NCI-H2107 treated with DMSO at 0.1 percent for 48 hours (cell line): ENCODE measurements around the gene KATNAL2.
A peak's percentile ranks its signal among the peaks of the same experiment; 100 is the strongest.

Source experiments
- DNase-seq: peaks from one replicate; lab custom pipeline; 2025; ENCODE audit not compliant: unreplicated experiment; lab: John Stamatoyannopoulos, UW

The KATNAL2 gene, protein sequence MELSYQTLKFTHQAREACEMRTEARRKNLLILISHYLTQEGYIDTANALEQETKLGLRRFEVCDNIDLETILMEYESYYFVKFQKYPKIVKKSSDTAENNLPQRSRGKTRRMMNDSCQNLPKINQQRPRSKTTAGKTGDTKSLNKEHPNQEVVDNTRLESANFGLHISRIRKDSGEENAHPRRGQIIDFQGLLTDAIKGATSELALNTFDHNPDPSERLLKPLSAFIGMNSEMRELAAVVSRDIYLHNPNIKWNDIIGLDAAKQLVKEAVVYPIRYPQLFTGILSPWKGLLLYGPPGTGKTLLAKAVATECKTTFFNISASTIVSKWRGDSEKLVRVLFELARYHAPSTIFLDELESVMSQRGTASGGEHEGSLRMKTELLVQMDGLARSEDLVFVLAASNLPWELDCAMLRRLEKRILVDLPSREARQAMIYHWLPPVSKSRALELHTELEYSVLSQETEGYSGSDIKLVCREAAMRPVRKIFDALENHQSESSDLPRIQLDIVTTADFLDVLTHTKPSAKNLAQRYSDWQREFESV

GRCh38 chr18:46917108-46917802, at the start of gene KATNAL2, which contains the start of gene PIAS2:
KATNAL2 (plus strand) TSS chr18:46917602; CDS start chr18:46946873, 29,271 bp downstream.
PIAS2 (minus strand) TSS chr18:46917507; CDS start chr18:46917345, 162 bp downstream.
- DNase-seq, result peak; percentile 77

- no peak for DNase-seq
Observed at GRCh38 chr18:46868169-46868921, 49.1 kb upstream of the KATNAL2 start.

DNA sequence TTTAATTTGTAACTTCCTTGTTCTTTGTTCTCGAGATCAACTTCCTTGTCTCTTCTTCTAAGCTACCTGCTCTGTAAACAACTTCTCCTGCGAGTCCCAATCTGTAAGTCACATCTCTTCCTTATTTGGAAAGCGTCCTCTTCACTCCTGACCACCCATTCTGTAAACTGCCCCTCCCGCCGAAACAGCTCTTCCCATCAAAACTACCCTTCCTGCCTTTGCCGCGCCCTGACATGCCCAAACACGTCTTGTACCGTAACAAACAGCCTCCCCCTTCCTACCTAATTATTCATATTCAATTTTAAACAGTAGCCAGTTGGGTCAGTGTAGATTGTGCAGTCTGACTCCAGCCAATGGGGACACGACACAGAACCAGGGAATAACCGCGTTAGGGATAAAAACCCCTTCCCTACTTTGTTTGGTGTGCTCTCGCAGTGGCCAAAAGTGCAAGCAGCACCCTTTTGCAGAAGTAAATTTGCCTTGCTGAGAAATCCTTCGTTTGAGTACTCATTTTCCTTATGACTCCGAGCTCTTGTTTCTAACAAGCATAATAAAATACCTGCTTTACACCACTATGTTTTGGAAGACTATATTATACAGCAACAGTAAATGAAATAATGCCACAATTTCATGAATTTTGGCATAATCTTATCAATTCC, 39.9 kb upstream of the KATNAL2 start:
- DNase-seq, result no peak

- no peak for DNase-seq
Observed at GRCh38 chr18:46883180-46883579, 34.2 kb upstream of the KATNAL2 start.

GRCh38 chr18:46886893-46887292, 30.5 kb upstream of the KATNAL2 start:
- DNase-seq, result no peak

GRCh38 chr18:46888965-46889364, 28.4 kb upstream of the KATNAL2 start:
- DNase-seq, result no peak

DNA sequence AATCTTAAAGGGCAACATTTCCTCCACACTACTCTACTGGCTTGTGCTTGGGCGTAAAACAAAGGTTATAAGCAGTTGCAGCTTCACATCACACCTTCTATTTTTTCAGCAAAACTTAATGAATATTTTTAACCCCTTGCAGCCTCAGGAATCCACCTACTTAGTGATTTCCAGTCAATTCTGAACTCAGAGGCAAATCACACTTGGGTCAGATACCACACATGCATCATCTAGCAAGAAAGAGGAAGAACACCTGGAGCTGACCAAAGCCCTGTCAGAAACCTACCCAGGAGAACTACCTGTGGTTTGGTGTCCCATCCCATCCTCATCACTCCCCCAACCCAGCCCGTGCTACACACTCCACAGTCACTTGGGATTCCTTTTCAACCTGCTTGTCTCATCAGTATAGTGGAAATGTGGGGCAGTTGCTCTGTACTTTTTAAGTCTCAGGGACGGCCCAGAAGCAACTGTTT, 25.6 kb upstream of the KATNAL2 start:
- DNase-seq, result no peak

GRCh38 chr18:46892842-46893241, 24.6 kb upstream of the KATNAL2 start:
- DNase-seq, result no peak

GRCh38 chr18:46893360-46893759, 24.0 kb upstream of the KATNAL2 start:
- DNase-seq, result no peak

DNA sequence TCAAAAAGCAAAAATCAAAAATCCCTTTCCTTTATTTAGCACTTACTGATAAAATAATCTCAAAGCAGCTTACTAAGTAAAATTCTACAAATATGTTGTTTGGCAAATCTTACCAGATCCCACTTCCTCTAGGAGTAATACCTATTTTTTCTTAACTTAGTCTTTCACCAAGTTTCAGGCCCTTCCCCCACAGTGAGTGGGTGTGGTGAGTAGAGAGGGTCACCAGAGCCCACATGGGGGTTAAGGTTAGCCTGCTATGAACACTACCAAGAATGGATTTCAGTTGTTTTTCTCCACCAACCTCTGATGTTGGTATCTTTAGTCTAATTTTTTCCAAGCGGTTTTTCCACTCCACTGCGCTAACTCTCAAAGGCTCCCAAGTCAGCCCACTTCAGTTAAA, 23.3 kb upstream of the KATNAL2 start:
- no peak for DNase-seq

DNA sequence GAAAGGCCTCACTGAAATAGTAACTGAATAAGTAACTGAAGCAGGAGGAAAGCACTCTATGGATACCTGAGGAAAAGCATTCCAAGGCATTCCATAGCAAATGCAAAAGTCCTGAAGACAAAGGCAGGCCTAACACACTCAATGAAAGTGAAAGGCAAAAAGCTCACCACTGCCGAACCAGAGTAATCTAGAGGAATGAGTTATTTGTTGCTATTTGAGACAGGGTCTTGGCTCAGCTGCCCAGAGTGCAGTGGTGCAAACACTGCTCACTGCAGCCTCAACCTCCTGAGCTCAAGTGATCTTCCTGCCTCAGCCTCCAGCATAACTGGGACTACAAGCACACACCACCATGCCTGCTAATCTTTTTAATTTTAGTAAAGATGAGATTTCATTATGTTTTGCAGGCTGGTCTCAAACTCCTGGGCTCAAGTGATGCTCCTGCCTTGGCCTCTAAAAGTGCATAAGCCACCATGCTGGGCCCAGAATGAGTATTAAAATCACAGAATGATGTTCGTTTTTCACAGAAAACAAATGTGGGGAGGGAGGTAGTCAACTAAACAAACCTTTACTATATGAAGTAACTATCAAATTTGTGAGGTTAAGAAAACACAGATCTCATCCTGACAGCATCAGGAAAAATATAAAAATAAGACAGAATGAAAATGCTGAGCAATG, 18.0 kb upstream of the KATNAL2 start:
- no peak for DNase-seq

DNA sequence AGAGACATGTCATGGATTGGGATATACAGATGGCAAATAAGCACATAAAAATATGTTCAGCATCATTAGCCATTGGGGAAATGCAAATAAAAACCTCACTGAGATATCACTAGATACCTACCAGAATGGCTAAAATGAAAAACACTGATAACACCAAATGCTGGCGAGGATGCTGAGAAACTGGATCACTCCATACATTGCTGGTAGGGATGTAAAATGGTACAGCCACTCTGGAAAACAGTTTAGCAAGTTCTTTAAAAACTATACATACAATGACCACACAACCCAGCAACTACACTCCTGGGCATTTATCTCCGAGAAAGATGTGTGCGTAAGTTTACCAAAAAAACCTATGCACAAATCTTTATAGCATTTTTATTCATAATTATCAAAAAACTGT, 14.0 kb upstream of the KATNAL2 start:
- DNase-seq, result no peak

GRCh38 chr18:46909497-46909896, 7.9 kb upstream of the KATNAL2 start:
- no peak for DNase-seq

DNA sequence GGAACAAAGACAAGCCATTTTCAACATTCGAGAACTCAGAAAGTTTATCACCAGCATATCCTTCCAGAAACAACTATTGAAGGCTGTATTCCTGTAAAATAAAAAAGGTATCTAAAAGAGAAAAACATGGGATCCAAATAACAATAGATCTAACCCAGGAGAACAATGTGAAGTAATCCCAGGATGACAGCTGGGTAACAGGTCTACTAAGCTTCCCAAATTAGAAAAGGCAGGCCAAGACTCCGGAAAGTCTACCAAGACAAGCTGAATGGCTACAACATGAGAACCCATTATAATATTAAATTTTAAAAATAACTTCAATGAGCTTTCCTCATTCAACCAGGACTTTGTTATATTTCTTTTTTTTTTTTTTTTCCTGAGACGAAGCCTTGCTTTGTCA, 6.5 kb upstream of the KATNAL2 start:
- DNase-seq, result no peak

DNA sequence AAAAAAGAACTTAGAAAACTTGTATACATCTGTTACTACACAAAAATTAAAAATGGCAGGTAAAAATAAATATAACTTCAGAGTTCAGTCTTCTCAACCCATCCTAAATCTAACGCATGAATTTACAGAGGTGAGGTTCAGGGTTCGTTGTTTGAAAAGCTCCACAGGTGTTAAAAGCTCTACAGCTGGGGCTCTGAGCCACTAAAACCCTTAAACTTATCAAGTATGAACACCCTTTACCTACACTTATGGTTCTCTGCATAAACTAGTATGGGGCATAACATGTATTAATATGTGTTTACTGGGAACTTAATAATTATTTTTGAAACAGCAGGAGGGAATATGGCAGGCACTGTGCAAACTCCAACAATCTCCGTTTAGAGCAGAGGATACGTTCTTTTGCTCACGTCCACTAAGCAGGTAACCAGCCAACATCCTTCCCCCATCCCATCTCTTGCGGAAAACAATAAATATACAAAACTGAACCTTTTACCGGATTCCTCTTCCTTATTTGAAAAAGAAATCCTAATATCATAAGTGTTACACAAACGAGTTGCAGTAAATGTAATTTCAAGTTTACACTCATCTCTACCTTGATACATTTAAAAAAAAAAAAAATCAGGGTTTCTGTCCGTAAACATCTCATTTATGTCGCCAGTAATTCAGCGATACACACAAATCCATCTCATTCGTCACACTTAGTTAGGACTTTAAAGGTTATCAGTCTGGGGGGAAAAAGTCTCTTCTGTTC, 1.4 kb upstream of the KATNAL2 start:
- peak; percentile 35 for DNase-seq

GRCh38 chr18:46916551-46917107, 773 bp upstream of the KATNAL2 start:
- DNase-seq, result peak; percentile 50

GRCh38 chr18:46917803-46918600, 600 bp downstream of the KATNAL2 start:
- peak; percentile 79 for DNase-seq

GRCh38 chr18:46920067-46920466, 2.7 kb downstream of the KATNAL2 start:
- no peak for DNase-seq
